ENCODE data around the gene HYI. TPM values are rescaled to one million over a fixed set of nuclear protein-coding genes. Genes with fewer than 3 reads are reported as not detected.

The HYI gene
- total and polyA plus RNA-seq, 2 donors (not counting 1 experiment from before 2014, with no cell fraction given) = 26.3 to 36.5 TPM

DNA sequence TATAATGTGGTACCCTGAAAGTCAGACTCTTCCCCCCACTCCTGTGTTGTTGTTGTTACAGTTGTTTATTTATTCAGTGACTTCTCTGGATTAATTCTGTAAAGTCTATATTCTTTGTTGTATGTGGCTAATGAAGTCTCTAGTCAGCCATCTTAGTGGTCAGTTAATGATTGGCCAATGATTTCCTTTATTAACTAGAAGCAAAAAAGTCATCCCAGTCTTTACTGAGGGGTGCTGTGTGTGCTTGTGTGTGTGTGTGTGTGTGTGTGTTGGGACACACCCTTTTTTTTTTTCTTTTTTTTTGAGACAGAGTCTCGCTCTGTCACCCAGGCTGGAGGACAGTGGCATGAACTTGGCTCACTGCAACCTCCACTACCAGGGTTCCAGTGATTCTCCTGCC is 37.3 kb upstream of the HYI start:
- no peak for DNase-seq (ENCODE audit: low read depth in 2 of 2)
- H3K4me2 ChIP-seq (ENCODE audit: extremely low read depth, insufficient read depth, low read length) = no peak overlapping the region
- no peaks in the 10 kb centered on the region for H3K79me2 ChIP-seq (ENCODE audit: control insufficient read depth, insufficient read depth, low read length)
- no peak overlapping the region for H3K4me3 ChIP-seq (replicated peaks in 1 of 4; ENCODE audit: control extremely low read depth in 1 of 4, insufficient read depth in 1 of 4, low read depth in 3 of 4, low read length in 4 of 4)
- no peaks in the 10 kb centered on the region for H3K36me3 ChIP-seq (ENCODE audit: control insufficient read depth, insufficient read depth, low read length)
- H3K4me1 ChIP-seq (ENCODE audit: control insufficient read depth, extremely low read depth, insufficient read depth, low read length) = peaks cover 2% of the 10 kb centered on the region
- H2AFZ ChIP-seq (ENCODE audit: low read length) = no peak overlapping the region
- TF ChIP-seq, protein P1, sequence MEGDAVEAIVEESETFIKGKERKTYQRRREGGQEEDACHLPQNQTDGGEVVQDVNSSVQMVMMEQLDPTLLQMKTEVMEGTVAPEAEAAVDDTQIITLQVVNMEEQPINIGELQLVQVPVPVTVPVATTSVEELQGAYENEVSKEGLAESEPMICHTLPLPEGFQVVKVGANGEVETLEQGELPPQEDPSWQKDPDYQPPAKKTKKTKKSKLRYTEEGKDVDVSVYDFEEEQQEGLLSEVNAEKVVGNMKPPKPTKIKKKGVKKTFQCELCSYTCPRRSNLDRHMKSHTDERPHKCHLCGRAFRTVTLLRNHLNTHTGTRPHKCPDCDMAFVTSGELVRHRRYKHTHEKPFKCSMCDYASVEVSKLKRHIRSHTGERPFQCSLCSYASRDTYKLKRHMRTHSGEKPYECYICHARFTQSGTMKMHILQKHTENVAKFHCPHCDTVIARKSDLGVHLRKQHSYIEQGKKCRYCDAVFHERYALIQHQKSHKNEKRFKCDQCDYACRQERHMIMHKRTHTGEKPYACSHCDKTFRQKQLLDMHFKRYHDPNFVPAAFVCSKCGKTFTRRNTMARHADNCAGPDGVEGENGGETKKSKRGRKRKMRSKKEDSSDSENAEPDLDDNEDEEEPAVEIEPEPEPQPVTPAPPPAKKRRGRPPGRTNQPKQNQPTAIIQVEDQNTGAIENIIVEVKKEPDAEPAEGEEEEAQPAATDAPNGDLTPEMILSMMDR (conservative IDR thresholded peaks at IDR 0.05 in 1 of 2, IDR thresholded peaks at IDR 0.05 in 1 of 2; ENCODE audit: low read depth in 1 of 2, low read length in 2 of 2) = no peak
- no peak for TF ChIP-seq EZH2 (IDR thresholded peaks at IDR 0.05; ENCODE audit: low read length, missing control alignments)
- H3K27me3 ChIP-seq (ENCODE audit: control insufficient read depth, insufficient read depth, low read length) = no peaks in the 10 kb centered on the region
- no peaks in the 10 kb centered on the region for H4K20me1 ChIP-seq (ENCODE audit: control insufficient read depth, extremely low read depth, insufficient read depth, low read length)
- H3K9ac ChIP-seq (ENCODE audit: insufficient read depth, low read length) = no peak overlapping the region
- no peak overlapping the region for H3K27ac ChIP-seq (ENCODE audit: insufficient read depth, low read length)
- no peaks in the 10 kb centered on the region for H3K9me3 ChIP-seq (ENCODE audit: control insufficient read depth, insufficient read depth, low read depth, low read length)

DNA sequence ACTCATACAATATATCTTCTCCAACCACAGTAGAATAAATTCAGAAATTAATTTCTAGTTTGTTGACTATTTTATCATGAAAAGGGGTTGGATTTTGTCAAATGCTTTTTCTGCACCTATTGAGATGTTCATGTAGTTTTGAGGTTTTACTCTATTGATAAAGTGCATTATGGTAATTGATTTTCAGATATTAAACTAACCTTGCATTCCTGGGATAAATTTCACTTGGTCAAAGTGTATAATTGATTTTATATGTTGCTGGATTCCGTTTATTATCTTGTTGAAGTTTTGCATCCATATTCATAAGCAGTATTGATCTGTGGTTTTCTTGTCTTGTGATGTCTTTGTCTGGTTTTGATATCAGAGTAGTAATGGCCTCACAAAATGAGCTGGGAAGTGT is 34.4 kb upstream of the HYI start:
- H4K20me1 ChIP-seq (ENCODE audit: control insufficient read depth, extremely low read depth, insufficient read depth, low read length) = no peaks in the 10 kb centered on the region
- H3K36me3 ChIP-seq (ENCODE audit: control insufficient read depth, insufficient read depth, low read length) = no peaks in the 10 kb centered on the region
- no peak overlapping the region for H2AFZ ChIP-seq (ENCODE audit: low read length)
- H3K79me2 ChIP-seq (ENCODE audit: control insufficient read depth, insufficient read depth, low read length) = no peaks in the 10 kb centered on the region
- no peak overlapping the region for H3K4me3 ChIP-seq (replicated peaks in 1 of 4; ENCODE audit: control extremely low read depth in 1 of 4, insufficient read depth in 1 of 4, low read depth in 3 of 4, low read length in 4 of 4)
- no peak overlapping the region for H3K4me2 ChIP-seq (ENCODE audit: extremely low read depth, insufficient read depth, low read length)
- no peak for TF ChIP-seq EZH2 (IDR thresholded peaks at IDR 0.05; ENCODE audit: low read length, missing control alignments)
- TF ChIP-seq, protein P1 (conservative IDR thresholded peaks at IDR 0.05 in 1 of 2, IDR thresholded peaks at IDR 0.05 in 1 of 2; ENCODE audit: low read depth in 1 of 2, low read length in 2 of 2) = no peak
- H3K9ac ChIP-seq (ENCODE audit: insufficient read depth, low read length) = no peak overlapping the region
- no peaks in the 10 kb centered on the region for H3K9me3 ChIP-seq (ENCODE audit: control insufficient read depth, insufficient read depth, low read depth, low read length)
- H3K27me3 ChIP-seq (ENCODE audit: control insufficient read depth, insufficient read depth, low read length) = no peaks in the 10 kb centered on the region
- DNase-seq (ENCODE audit: low read depth in 2 of 2) = no peak
- H3K27ac ChIP-seq (ENCODE audit: insufficient read depth, low read length) = no peak overlapping the region
- H3K4me1 ChIP-seq (ENCODE audit: control insufficient read depth, extremely low read depth, insufficient read depth, low read length) = peaks cover 2% of the 10 kb centered on the region

DNA sequence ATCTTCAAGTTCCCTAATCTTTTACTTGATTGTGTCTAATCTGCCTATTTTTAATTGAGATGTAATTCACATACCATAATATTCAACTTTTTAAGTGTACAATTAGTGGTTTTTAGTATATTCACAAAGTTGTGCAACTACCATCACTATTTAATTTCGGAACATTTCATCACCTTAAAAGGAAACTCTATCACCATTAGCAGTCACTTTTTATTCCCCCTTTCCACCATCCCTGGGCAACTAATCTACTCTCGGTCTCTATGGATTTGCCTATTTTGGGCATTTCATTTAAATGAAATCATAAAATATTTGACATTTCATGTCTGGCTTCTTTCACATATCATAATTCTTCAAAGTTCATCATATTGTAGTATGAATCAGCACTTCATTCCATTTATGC is 30.6 kb upstream of the HYI start:
- H3K27me3 ChIP-seq (ENCODE audit: control insufficient read depth, insufficient read depth, low read length) = no peaks in the 10 kb centered on the region
- no peaks in the 10 kb centered on the region for H3K4me1 ChIP-seq (ENCODE audit: control insufficient read depth, extremely low read depth, insufficient read depth, low read length)
- no peak overlapping the region for H3K4me2 ChIP-seq (ENCODE audit: extremely low read depth, insufficient read depth, low read length)
- no peak overlapping the region for H3K4me3 ChIP-seq (replicated peaks in 1 of 4; ENCODE audit: control extremely low read depth in 1 of 4, insufficient read depth in 1 of 4, low read depth in 3 of 4, low read length in 4 of 4)
- no peak overlapping the region for H3K27ac ChIP-seq (ENCODE audit: insufficient read depth, low read length)
- H3K36me3 ChIP-seq (ENCODE audit: control insufficient read depth, insufficient read depth, low read length) = no peaks in the 10 kb centered on the region
- no peak overlapping the region for H3K9ac ChIP-seq (ENCODE audit: insufficient read depth, low read length)
- no peaks in the 10 kb centered on the region for H3K79me2 ChIP-seq (ENCODE audit: control insufficient read depth, insufficient read depth, low read length)
- TF ChIP-seq, protein P1 (conservative IDR thresholded peaks at IDR 0.05 in 1 of 2, IDR thresholded peaks at IDR 0.05 in 1 of 2; ENCODE audit: low read depth in 1 of 2, low read length in 2 of 2) = no peak
- no peak for TF ChIP-seq EZH2 (IDR thresholded peaks at IDR 0.05; ENCODE audit: low read length, missing control alignments)
- H3K9me3 ChIP-seq (ENCODE audit: control insufficient read depth, insufficient read depth, low read depth, low read length) = no peaks in the 10 kb centered on the region
- no peak for DNase-seq (ENCODE audit: low read depth in 2 of 2)
- H4K20me1 ChIP-seq (ENCODE audit: control insufficient read depth, extremely low read depth, insufficient read depth, low read length) = no peaks in the 10 kb centered on the region
- H2AFZ ChIP-seq (ENCODE audit: low read length) = no peak overlapping the region
